Mesendoderm (in vitro differentiated cells): Measurements from ENCODE around the gene SCARF2. TPM values are rescaled to one million over a fixed set of nuclear protein-coding genes. Genes with fewer than 3 reads are reported as not detected.
"Not testable (repeated sequence)": the region's sequence is repeated elsewhere in the genome, so short reads cannot be mapped to it uniquely, and the experiment has no call there.

ENCODE experiments used
- DNase-seq: peaks from one replicate; pipeline ENCODE4 v3.0.0; 2013
- H2AK5ac ChIP-seq: 2 replicates; pipeline ENCODE4 v1.6.1; 2013; ENCODE audit warnings: low read length, inconsistent platforms
- H2BK120ac ChIP-seq: 2 replicates; pipeline ENCODE4 v1.6.1; 2013; ENCODE audit warnings: low read depth, mild to moderate bottlenecking, low read length, moderate library complexity, mixed read lengths
- H2BK15ac ChIP-seq: replicated peaks from 2 replicates; pipeline ENCODE4 v1.6.1; 2013; ENCODE audit warnings: low read depth, mild to moderate bottlenecking, moderate library complexity
- H2BK5ac ChIP-seq: 2 replicates; pipeline ENCODE4 v1.6.1; 2013; ENCODE audit warnings: low read length, inconsistent platforms
- H3K18ac ChIP-seq: 2 replicates; pipeline ENCODE4 v1.6.1; 2013; ENCODE audit warnings: mild to moderate bottlenecking, low read length, mixed read lengths
- H3K23ac ChIP-seq: one replicate; pipeline ENCODE4 v1.6.1; 2013; ENCODE audit warnings: low read length
- H3K27ac ChIP-seq: 2 replicates; pipeline ENCODE4 v1.5.1; 2013; ENCODE audit warnings: low read depth, mild to moderate bottlenecking, inconsistent platforms, low read length, moderate library complexity
- H3K27me3 ChIP-seq: 2 replicates; pipeline ENCODE4 v1.6.1; 2013; ENCODE audit warnings: low read length, control low read depth, mild to moderate bottlenecking, inconsistent platforms; ENCODE audit not compliant: insufficient read depth, poor library complexity
- H3K36me3 ChIP-seq: 2 replicates; pipeline ENCODE4 v1.6.1; 2013; ENCODE audit warnings: low read length, inconsistent platforms; ENCODE audit not compliant: control insufficient read depth, insufficient read depth
- H3K4ac ChIP-seq: one replicate; pipeline ENCODE4 v1.6.1; 2013; ENCODE audit warnings: low read depth, mild to moderate bottlenecking, low read length, moderate library complexity
- H3K4me1 ChIP-seq: 2 replicates; pipeline ENCODE4 v1.6.1; 2013; ENCODE audit warnings: low read depth, low read length, inconsistent platforms; ENCODE audit not compliant: control insufficient read depth
- H3K4me2 ChIP-seq: 2 replicates; pipeline ENCODE4 v1.6.1; 2013; ENCODE audit warnings: low read length
- H3K4me3 ChIP-seq: 2 replicates; pipeline ENCODE4 v1.5.1; 2013; ENCODE audit warnings: mild to moderate bottlenecking, low read length
- H3K56ac ChIP-seq: one replicate; pipeline ENCODE4 v1.6.1; 2013; ENCODE audit warnings: low read length
- H3K79me1 ChIP-seq: 2 replicates; pipeline ENCODE4 v1.6.1; 2013; ENCODE audit warnings: low read length, inconsistent platforms
- H3K79me2 ChIP-seq: 2 replicates; pipeline ENCODE4 v1.6.1; 2013; ENCODE audit warnings: mild to moderate bottlenecking, low read length; ENCODE audit not compliant: control insufficient read depth, insufficient read depth
- H3K9ac ChIP-seq: 2 replicates; pipeline ENCODE4 v1.6.1; 2013; ENCODE audit warnings: low read length, inconsistent platforms
- H4K5ac ChIP-seq: one replicate; pipeline ENCODE4 v1.6.1; 2013; ENCODE audit warnings: low read length
- H4K8ac ChIP-seq: one replicate; pipeline ENCODE4 v1.6.1; 2013; ENCODE audit warnings: low read depth, mild to moderate bottlenecking, control low read depth, low read length, moderate library complexity
- WGBS: extraction: QIAGEN DNeasy Blood & Tissue Kit; methylation state at CpG from one replicate; pipeline ENCODE4 v1.1.7; 2013; ENCODE audit warnings: low lambda C conversion rate, missing lambda C conversion rate; ENCODE audit not compliant: insufficient coverage; ENCODE audit errors: extremely low coverage; 5-methylcytosine and 5-hydroxymethylcytosine counted together
- polyA plus RNA-seq, 2 experiments: library from polyadenylated mRNA; stranded (reverse); fragments of 200-250 nt; gene quantifications; one replicate each; pipeline ENCODE4 v1.2.3, GENCODE V29; 2013

SCARF2 gene, protein sequence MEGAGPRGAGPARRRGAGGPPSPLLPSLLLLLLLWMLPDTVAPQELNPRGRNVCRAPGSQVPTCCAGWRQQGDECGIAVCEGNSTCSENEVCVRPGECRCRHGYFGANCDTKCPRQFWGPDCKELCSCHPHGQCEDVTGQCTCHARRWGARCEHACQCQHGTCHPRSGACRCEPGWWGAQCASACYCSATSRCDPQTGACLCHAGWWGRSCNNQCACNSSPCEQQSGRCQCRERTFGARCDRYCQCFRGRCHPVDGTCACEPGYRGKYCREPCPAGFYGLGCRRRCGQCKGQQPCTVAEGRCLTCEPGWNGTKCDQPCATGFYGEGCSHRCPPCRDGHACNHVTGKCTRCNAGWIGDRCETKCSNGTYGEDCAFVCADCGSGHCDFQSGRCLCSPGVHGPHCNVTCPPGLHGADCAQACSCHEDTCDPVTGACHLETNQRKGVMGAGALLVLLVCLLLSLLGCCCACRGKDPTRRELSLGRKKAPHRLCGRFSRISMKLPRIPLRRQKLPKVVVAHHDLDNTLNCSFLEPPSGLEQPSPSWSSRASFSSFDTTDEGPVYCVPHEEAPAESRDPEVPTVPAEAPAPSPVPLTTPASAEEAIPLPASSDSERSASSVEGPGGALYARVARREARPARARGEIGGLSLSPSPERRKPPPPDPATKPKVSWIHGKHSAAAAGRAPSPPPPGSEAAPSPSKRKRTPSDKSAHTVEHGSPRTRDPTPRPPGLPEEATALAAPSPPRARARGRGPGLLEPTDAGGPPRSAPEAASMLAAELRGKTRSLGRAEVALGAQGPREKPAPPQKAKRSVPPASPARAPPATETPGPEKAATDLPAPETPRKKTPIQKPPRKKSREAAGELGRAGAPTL
- polyA plus RNA-seq (2013, experiment 1 of 2), result 7.9 TPM
- 7.1 TPM for polyA plus RNA-seq (2013, experiment 2 of 2)

DNA sequence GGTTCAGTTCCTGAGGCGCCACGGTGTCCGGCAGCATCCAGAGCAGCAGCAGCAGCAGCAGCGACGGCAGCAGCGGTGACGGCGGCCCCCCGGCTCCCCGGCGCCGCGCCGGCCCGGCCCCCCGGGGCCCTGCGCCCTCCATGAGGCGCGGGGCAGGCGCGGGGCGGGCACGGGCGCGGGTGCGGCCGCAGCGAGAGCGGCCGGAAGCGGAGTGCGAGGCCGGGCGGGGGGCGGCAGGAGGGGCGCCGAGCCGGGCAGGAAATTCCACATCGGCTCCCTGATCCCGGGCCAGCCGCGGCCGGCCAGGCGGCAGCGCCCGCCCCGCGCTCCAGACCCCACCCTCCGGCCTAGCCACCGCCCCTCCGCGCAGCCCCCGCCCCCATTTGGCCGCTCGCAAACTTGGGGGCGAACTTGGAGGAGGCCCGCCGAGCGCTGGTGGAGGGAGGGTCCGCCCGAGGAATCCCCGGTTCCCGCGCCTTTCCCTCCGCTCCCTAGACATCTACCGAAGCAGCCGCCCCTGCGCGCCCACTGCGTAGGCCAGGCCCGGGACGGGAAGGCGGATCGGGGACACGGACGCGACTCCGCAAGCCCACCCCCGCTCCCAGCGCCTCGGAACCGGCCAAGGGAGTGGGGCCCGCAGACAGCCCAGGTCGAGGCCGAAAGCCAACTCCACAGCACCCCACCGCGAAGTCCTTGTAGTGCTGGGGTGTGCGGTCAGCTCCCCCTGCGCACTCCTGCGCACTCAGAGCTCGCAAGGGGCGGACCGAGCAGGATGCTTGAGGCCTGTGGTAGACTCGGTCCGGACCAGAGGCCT lies at the start of gene SCARF2:
TSS of gene SCARF2 (minus strand) at position 213 of the 814 bp plus-strand sequence. CDS start at position 142, 71 bp downstream.
- Histone ChIP-seq H3K4me2 (peak within 1 kb of the TSS; percentile 97), H2BK5ac (peak within 1 kb of the TSS; percentile 46), H3K18ac (peak within 1 kb of the TSS; percentile 65), H3K4me3 (peak within 1 kb of the TSS; percentile 94), H2AK5ac (no peak within 1 kb of the TSS), H3K56ac (peak within 1 kb of the TSS; percentile 93), H3K27me3 (no peaks in the 10 kb centered on the region), H3K4me1 (peaks cover 3% of the 10 kb centered on the region), H2BK120ac (no peak within 1 kb of the TSS), H3K36me3 (no peaks in the 10 kb centered on the region), H3K23ac (peak within 1 kb of the TSS; percentile 35), H4K5ac (no peak within 1 kb of the TSS), H3K79me1 (peaks cover 16% of the 10 kb centered on the region), H3K9ac (peak within 1 kb of the TSS; percentile 89), H2BK15ac (no peak within 1 kb of the TSS), H3K4ac (no peak within 1 kb of the TSS), H3K79me2 (peaks cover 4% of the 10 kb centered on the region), H4K8ac (no peak within 1 kb of the TSS), H3K27ac (no peak within 1 kb of the TSS)
- DNase-seq, result peak; percentile 79
- no CpG with 5 or more reads among the region's 95 CpGs for whole genome bisulfite sequencing

DNA sequence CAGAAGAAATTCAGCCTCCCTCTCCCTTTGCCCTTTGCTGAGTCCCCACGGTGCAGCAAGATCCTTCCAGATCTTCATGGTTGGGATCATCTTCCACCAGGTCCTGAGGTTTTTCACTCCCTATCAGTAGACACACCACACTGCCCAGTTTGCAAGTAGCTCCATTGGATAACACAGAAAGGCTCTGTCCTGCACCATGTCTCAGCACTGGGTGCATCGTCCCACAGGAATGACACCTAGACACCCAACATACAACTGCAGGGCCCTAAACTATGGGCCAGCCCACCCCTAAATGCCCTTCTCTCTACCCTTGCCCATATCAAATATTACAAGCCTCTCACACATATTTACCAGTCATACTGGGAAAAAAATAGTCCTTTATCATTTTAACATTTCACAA lies 48.6 kb upstream of the SCARF2 start:
- no peaks in the 10 kb centered on the region for H3K79me1 ChIP-seq
- no peaks in the 10 kb centered on the region for H3K4me1 ChIP-seq
- H3K23ac ChIP-seq, result no peak overlapping the region
- H3K36me3 ChIP-seq, result no peaks in the 10 kb centered on the region
- DNase-seq, result no peak
- no peak overlapping the region for H3K27ac ChIP-seq
- no peak overlapping the region for H2BK5ac ChIP-seq
- no peaks in the 10 kb centered on the region for H3K79me2 ChIP-seq
- no peak overlapping the region for H3K9ac ChIP-seq
- H2AK5ac ChIP-seq, result no peak overlapping the region
- no CpG with 5 or more reads among the region's 2 CpGs for WGBS
- H2BK120ac ChIP-seq, result no peak overlapping the region
- H2BK15ac ChIP-seq, result no peak overlapping the region
- H4K8ac ChIP-seq, result no peak overlapping the region
- no peaks in the 10 kb centered on the region for H3K27me3 ChIP-seq
- H4K5ac ChIP-seq, result no peak overlapping the region
- no peak overlapping the region for H3K4me2 ChIP-seq
- H3K4me3 ChIP-seq, result no peak overlapping the region
- H3K4ac ChIP-seq, result no peak overlapping the region
- H3K18ac ChIP-seq, result no peak overlapping the region
- no peak overlapping the region for H3K56ac ChIP-seq

DNA sequence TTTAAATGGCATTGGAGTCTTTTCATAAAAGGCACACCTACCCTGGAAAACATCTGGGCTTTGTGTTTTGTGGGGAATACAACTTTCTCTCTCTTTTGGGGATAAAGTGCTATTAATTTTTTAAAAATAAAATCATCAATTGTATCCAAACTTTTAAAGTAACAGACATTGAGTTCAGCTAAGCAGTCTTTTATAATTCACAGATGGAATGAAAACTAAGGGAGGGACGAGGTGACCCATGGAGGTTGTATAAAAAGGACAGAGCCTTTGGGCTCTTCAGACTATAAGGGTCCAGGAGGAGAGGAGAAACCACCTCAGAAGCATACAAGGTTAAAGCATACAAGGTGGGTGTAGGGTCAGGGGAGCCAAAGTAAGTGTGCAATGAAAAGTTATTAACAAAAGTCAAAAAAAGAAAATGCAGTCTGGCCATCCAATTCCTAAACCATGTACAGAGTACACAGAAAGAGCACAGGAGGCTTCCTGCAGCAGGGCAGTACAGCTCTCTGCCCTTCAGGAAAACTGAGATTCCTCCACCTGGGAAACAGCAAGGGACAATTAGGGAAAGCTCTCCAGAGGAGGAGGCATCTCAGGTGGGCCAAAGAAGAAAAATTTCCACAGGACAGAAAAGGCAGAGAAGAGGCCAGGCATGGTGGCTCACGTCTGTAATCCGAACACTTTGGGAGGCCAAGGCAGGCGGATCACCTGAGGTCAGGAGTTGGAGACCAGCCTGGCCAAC lies 47.5 kb upstream of the SCARF2 start:
- no peak overlapping the region for H2BK120ac ChIP-seq
- no peak overlapping the region for H3K4me3 ChIP-seq
- no peak overlapping the region for H4K5ac ChIP-seq
- WGBS, result no CpG with 5 or more reads among the region's 4 CpGs
- no peaks in the 10 kb centered on the region for H3K4me1 ChIP-seq
- no peaks in the 10 kb centered on the region for H3K27me3 ChIP-seq
- H2AK5ac ChIP-seq, result no peak overlapping the region
- H4K8ac ChIP-seq, result no peak overlapping the region
- H3K79me2 ChIP-seq, result no peaks in the 10 kb centered on the region
- H3K23ac ChIP-seq, result no peak overlapping the region
- no peak overlapping the region for H3K27ac ChIP-seq
- no peak overlapping the region for H2BK5ac ChIP-seq
- H3K4ac ChIP-seq, result no peak overlapping the region
- H3K4me2 ChIP-seq, result no peak overlapping the region
- no peaks in the 10 kb centered on the region for H3K36me3 ChIP-seq
- no peak overlapping the region for H3K56ac ChIP-seq
- no peak overlapping the region for H2BK15ac ChIP-seq
- H3K79me1 ChIP-seq, result no peaks in the 10 kb centered on the region
- H3K9ac ChIP-seq, result no peak overlapping the region
- H3K18ac ChIP-seq, result no peak overlapping the region
- DNase-seq, result no peak

DNA sequence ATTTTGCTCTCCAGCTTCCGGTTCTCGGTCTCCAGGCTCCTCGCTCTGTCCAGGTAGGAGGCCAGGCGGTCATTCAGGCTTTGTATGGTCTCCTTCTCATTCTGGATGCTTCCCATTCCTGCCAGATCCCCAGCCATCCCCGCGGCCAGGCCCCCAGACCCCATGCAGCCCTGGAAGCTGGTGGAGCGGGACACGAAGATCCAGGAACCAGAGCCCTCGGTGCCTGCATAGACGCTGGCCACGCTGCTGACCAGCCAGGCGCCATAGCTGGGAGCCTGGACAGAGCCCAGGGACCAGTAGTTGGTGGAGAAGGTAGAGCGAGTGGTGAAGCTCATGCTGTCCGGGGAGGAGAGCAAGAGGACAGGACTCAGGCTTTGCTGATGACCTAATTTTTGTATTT lies 46.1 kb upstream of the SCARF2 start:
- no peak overlapping the region for H4K8ac ChIP-seq
- no peaks in the 10 kb centered on the region for H3K4me1 ChIP-seq
- H2BK120ac ChIP-seq, result no peak overlapping the region
- no peak overlapping the region for H3K56ac ChIP-seq
- no peaks in the 10 kb centered on the region for H3K79me1 ChIP-seq
- no peak overlapping the region for H3K4me3 ChIP-seq
- H3K79me2 ChIP-seq, result no peaks in the 10 kb centered on the region
- H3K36me3 ChIP-seq, result no peaks in the 10 kb centered on the region
- DNase-seq, result no peak
- no CpG with 5 or more reads among the region's 14 CpGs for WGBS
- H3K27ac ChIP-seq, result no peak overlapping the region
- no peak overlapping the region for H3K4ac ChIP-seq
- H3K23ac ChIP-seq, result no peak overlapping the region
- H2AK5ac ChIP-seq, result no peak overlapping the region
- no peak overlapping the region for H2BK15ac ChIP-seq
- no peak overlapping the region for H4K5ac ChIP-seq
- H3K27me3 ChIP-seq, result no peaks in the 10 kb centered on the region
- no peak overlapping the region for H3K9ac ChIP-seq
- H2BK5ac ChIP-seq, result no peak overlapping the region
- no peak overlapping the region for H3K4me2 ChIP-seq
- H3K18ac ChIP-seq, result no peak overlapping the region

DNA sequence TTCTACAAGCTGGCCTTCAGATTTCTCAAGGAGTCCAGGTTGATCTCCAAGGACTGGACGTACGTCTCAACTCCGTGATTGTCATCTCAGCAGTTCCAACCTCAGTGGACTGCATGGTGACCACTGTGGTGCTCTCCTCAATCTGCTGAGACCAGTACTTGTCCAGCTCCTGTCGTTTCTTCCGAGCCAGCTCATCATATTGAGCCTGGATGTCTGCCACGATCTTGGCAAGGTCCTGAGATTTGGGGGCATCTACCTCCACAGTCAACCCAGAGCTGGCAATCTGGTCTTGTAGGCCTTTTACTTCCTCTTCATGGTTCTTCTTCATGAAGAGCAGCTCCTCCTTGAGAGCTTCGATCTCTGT lies 45.5 kb upstream of the SCARF2 start:
- not testable (repeated sequence) for H3K27ac ChIP-seq, H2AK5ac ChIP-seq, H3K27me3 ChIP-seq, H3K4ac ChIP-seq, H4K5ac ChIP-seq, H2BK120ac ChIP-seq, H3K4me1 ChIP-seq, DNase-seq, H2BK15ac ChIP-seq, H3K79me2 ChIP-seq, H3K18ac ChIP-seq, H3K36me3 ChIP-seq, H3K23ac ChIP-seq, H3K4me2 ChIP-seq, H2BK5ac ChIP-seq, H3K56ac ChIP-seq, H3K79me1 ChIP-seq, H3K9ac ChIP-seq, H3K4me3 ChIP-seq, H4K8ac ChIP-seq
- WGBS, result no CpG with 5 or more reads among the region's 7 CpGs
